GM18951 (cell line): Measurements from ENCODE around the gene NGFR.

ENCODE experiments used
- POLR2A ChIP-seq: IDR thresholded peaks from 4 replicates; pipeline ENCODE4 v1.6.1; 2011; ENCODE audit warnings: mild to moderate bottlenecking; ENCODE audit not compliant: insufficient read length, insufficient read depth; ENCODE audit errors: extremely low read depth
- in situ Hi-C: fragments of 300-500 bp; cut with MboI; formaldehyde crosslinking; loops from one replicate; pipeline ENCODE4 v1.12.0; 2022; ENCODE audit warnings: low sequenced_read_pairs, mixed read lengths, inconsistent platforms; ENCODE audit not compliant: unreplicated experiment

Gene NGFR

GRCh38 chr17:49554694-49555494 lies 59.8 kb downstream of the NGFR start:
- no peak for TF ChIP-seq POLR2A
- in situ Hi-C loops, result loop anchor here (25.0 kb wide), 1 partner anchor 282 kb away; the partner anchor contains the start of gene TAC4

- in situ Hi-C loops, result loop anchor here (25.0 kb wide), 1 partner anchor 282 kb away; the partner anchor contains the start of gene TAC4
- TF ChIP-seq POLR2A, result no peak
Observed at GRCh38 chr17:49555495-49556222, 60.6 kb downstream of the NGFR start.

- in situ Hi-C loops, result loop anchor here (25.0 kb wide), 1 partner anchor 281 kb away; the partner anchor contains the start of gene TAC4
- no peak for TF ChIP-seq POLR2A
Observed at GRCh38 chr17:49556223-49556943, 61.3 kb downstream of the NGFR start.

- in situ Hi-C loops, result loop anchor here (25.0 kb wide), 1 partner anchor 280 kb away; the partner anchor contains the start of gene TAC4
Observed at GRCh38 chr17:49557312-49558024, 62.4 kb downstream of the NGFR start.

More at GRCh38 chr17:49557312-49558024, 62.4 kb downstream of the NGFR start:
- TF ChIP-seq POLR2A, result no peak
